HG03354 (cell line): ENCODE data around the gene ATP8A2.

Experiments
- ATAC-seq: cut with Tn5 transposase; IDR thresholded peaks from one replicate; pipeline ENCODE4 v1.9.1; 2021; ENCODE audit warnings: mild to moderate bottlenecking; ENCODE audit not compliant: unreplicated experiment, poor library complexity, severe bottlenecking

Gene ATP8A2

DNA sequence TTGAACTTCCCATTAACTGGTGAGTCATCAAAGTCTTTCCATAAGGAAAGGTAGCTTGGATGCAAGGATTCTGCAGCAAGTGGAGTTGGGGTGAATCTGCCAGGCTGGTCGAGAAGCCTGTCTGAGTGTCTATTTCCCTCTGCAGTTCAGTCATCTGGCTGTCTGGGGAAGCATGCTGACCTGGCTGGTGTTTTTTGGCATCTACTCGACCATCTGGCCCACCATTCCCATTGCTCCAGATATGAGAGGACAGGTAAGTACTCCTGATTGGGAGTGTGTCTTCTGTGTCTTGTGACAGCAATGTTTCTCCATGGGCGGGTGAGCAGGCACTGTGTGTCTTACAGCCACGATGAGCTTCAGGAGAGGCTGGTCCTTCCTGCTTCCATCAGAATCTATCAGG, 490.4 kb downstream of the ATP8A2 start:
- ATAC-seq = no peak

GRCh38 chr13:25864116-25864515, 492.3 kb downstream of the ATP8A2 start:
- no peak for ATAC-seq

DNA sequence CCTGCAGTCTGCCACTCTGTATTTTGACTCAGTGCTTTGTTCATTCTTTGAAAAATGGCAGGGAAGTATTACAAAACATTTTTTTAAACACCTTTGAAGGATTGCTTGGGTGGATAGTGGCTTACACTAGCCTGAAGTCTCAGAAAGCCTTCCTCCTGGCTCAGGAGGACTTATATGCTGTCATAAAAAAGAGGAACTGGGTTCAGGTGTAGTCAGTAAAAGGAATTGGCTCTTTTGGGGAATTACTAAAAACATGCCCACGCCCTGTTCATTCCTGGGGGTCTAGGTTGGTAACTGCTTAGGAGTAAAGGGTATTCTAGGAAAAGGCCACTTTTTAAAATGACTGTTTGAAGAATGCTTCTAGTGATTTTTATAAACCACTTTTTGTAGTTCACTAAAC, 493.2 kb downstream of the ATP8A2 start:
- no peak for ATAC-seq

DNA sequence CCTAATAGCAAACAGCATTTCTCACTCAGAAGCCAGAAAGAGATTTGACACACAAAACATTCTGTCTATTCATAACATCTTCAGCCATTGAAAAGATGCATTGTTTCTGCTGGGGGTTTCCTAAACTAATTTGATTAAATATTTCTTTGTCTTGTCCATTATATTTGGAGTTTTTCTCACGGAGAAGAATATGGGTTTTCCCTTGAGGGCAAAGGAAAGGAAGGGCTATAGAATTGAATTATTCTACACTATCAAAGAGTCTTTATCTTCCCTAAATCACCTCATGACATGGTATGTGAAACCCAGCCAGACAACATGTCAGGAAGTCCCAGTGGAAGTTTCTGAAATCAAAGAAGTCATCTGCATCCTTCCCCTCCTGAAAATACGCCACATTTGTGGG, 493.6 kb downstream of the ATP8A2 start:
- ATAC-seq = no peak

DNA sequence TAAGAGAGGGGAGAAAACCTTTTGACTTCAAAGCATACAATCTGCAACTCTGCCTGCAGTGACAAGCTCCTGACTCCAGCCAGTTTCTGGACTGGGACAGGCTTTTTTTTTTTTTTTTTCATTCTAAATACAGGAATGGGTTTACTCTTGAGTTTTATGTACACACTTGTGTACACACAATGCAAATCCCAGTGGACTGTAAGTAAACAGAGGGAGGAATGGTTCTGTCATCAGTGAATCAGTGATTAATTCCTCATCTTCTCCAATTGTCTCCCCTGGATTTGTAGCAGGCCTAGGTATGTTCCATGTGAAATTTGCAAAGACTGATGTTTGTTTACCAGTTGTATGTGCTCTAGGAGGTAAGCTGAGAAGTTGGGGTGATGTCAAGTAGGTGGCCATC, 495.3 kb downstream of the ATP8A2 start:
- ATAC-seq = no peak

DNA sequence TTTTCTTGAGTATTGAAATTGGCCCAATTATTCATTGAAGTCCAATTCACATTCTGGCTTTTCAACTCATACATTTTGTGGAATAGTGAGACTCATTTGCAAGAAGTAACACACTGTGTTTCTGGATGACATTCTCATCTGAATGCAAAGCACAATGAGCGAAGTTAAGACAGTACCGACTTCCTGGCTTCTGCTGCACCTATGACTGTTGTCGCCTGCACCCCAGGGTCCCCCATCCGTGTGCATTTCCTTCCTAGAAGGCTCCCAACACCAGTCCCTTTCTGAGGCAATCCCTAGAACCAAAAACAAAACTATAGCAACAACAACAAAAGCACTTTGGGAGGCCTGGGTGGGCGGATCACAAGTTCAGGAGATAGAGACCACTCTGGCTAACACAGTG, 496.7 kb downstream of the ATP8A2 start:
- no peak for ATAC-seq

DNA sequence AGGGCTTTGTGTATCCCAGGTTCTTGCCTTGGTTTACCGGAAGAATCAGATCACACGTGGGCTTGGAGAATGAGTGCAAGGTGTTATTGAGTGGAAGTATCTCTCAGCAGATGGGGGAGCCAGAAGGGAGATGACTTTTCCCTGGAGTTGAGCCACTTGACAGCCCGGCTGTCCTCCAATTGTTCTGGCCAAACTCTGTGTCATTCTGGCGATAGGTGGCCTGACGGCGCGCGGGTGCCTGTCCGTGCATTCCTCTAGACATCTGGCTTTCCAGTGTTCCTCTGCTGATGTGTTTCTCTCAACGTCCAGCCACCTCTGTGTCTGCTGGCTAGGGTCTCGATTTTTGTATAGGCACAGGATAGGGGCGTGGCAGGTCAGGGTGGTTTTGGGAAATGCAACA, 498.2 kb downstream of the ATP8A2 start:
- no peak for ATAC-seq

- no peak for ATAC-seq
These were observed 499.8 kb downstream of the ATP8A2 start for GRCh38 chr13:25871389-25872125.

GRCh38 chr13:25872481-25873241, 500.9 kb downstream of the ATP8A2 start:
- no peak for ATAC-seq

- no peak for ATAC-seq
These were observed 501.5 kb downstream of the ATP8A2 start for GRCh38 chr13:25873242-25873612.

- ATAC-seq = no peak
These were observed 502.4 kb downstream of the ATP8A2 start for GRCh38 chr13:25874064-25874737.

- no peak for ATAC-seq
These were observed 503.1 kb downstream of the ATP8A2 start for GRCh38 chr13:25874907-25875306.

DNA sequence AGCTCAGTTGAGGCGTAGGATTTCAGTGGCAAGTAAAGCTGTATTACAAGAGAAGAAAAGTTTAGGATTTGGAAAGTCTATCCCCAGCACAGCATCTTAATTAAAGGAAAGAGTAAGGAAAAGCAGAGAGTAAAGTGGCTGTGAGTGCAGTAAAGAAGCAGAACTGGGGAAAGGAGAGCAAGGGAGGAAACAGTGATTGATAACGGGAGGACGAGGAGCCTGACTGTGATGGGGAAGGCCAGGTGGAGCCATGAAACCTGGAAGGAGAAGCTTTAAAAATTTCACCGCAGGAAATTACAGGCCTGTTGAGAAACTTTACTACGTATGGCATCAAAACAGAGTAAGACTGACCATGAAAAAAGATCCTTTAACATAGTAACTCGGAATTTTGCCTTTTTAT, 504.5 kb downstream of the ATP8A2 start:
- no peak for ATAC-seq

GRCh38 chr13:25879466-25879865, 507.7 kb downstream of the ATP8A2 start:
- ATAC-seq = no peak

DNA sequence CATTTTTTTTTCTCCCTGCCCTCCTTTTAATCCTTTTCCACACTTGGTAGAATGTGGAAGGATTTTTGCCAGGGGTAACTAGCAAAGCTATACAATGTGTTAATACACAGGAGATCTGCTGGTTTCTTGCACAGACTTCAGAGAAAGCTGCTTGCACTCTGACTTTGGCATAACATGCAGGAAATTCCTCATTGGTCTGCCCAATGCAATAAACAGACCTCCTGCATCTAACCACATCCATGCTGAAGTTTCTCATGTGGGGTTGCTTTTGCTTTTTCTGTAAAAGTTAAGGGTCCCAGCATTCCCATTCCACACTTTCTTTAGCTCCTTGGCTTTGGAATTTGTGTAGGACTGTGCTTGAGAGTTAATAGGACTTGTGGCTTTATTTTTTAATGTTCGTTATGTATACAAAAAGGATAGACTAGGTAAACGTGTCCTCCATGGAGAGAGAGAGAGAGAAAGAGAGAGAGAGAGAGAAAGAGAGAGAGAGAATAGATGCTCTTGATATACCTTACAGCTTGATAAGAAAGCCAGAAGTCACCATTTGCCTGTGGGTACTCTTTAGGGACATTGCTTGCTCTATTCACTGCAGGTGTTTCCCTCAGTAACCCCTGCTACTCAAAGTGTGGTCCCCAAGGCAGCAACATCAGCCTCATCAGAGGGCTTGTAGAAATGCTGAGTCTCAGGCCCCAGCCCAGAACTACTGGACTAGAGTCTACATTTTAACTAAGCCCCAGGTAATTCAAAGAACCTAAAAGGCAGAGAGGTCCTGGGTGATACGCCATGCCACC, 509.6 kb downstream of the ATP8A2 start:
- no peak for ATAC-seq

DNA sequence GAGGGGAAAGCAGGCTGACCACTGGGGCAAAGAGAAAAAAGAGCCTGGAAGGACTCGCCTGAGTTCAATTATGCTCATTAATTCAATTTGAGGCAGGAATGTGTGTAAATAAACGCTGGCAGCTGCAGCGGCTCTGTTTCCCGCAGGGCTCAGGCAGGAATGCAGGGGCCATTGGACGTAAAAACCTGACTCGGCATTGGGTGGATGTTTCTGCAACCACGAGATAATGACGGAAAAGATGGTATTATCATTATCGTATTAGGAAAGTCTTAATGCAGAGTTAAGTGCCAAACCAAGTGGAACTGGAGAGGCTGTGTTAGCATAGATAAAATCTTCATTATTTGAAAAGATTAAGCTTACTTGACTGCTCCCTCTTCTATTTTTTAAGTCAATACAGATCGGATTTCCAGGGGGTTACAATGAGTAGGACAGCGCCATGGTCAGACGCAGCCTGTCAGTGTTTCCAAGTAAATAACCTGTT, 510.2 kb downstream of the ATP8A2 start:
- ATAC-seq = no peak

DNA sequence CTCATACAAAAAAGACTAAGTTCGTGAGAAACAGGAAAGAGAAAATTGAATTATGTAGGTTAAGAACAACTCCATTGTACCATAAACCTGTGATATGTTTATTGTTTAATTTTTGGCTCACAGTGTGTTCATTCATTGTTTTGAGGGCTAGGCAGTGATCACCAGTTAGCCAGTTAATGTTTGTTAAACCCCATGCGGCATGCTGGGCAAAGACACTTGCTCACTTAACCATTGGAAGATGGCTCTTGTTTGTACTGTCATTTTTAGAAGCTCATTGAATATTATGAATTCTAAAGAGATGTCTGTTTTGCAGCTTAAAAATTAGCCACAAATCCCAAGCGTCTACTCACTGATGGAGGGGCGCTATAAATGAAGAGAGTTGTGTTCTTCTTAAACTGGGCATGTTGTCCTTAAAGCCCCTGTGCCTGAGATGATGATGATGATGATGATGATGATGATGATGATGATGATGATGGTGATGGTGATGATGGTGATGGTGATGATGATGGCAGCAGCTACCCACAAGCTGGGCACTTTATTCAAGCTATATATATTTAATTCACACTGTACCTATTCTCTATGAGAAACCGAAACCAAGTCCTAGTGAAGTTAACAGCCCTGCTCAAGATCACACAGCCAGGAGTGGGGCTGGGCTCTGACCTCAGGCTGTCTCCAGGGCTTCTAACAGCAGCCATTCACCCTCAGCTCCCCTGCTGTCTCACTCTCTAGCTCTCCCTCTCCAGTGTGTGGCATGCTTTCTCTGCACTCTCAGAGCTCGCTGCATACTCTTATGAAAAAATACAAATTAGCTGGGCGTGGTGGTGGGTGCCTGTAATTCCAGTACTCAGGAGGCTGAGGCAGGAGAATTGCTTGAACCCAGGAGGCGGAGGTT, 510.9 kb downstream of the ATP8A2 start:
- no peak for ATAC-seq

GRCh38 chr13:25885418-25885817, 513.6 kb downstream of the ATP8A2 start:
- no peak for ATAC-seq
